SKM-1 (cell line): Measurements from ENCODE around the gene STEAP3.

Experiments used
- DNase-seq: peaks from one replicate; lab custom pipeline; 2025; ENCODE audit not compliant: unreplicated experiment; lab: John Stamatoyannopoulos, UW

The STEAP3 gene

GRCh38 chr2:119225105-119225865 is 1.7 kb downstream of the STEAP3 start:
- no peak for DNase-seq

- DNase-seq, result no peak
Observed at GRCh38 chr2:119225926-119226325, 2.3 kb downstream of the STEAP3 start.

GRCh38 chr2:119227346-119227745 is 3.7 kb downstream of the STEAP3 start:
- no peak for DNase-seq

GRCh38 chr2:119228136-119228535 is 4.5 kb downstream of the STEAP3 start:
- DNase-seq, result no peak

- no peak for DNase-seq
Observed at GRCh38 chr2:119228964-119229363, 5.3 kb downstream of the STEAP3 start.

GRCh38 chr2:119229716-119230115 is 6.1 kb downstream of the STEAP3 start:
- DNase-seq, result no peak

GRCh38 chr2:119230219-119231185 is 6.9 kb downstream of the STEAP3 start:
- no peak for DNase-seq

- no peak for DNase-seq
Observed at GRCh38 chr2:119231975-119232665, 8.5 kb downstream of the STEAP3 start.

GRCh38 chr2:119232666-119232993 is 9.0 kb downstream of the STEAP3 start:
- DNase-seq, result no peak

GRCh38 chr2:119233326-119234020 is 9.8 kb downstream of the STEAP3 start:
- no peak for DNase-seq

GRCh38 chr2:119234021-119235019 is 10.7 kb downstream of the STEAP3 start:
- DNase-seq, result no peak

GRCh38 chr2:119236796-119237195 is 13.2 kb downstream of the STEAP3 start:
- no peak for DNase-seq

- no peak for DNase-seq
Observed at GRCh38 chr2:119240311-119241204, 16.9 kb downstream of the STEAP3 start.

- no peak for DNase-seq
Observed at GRCh38 chr2:119241205-119241532, 17.5 kb downstream of the STEAP3 start.

GRCh38 chr2:119242276-119243119 is 18.9 kb downstream of the STEAP3 start:
- no peak for DNase-seq

GRCh38 chr2:119243621-119244020 is 20.0 kb downstream of the STEAP3 start:
- DNase-seq, result no peak

GRCh38 chr2:119245076-119245840 is 21.6 kb downstream of the STEAP3 start:
- DNase-seq, result no peak
